ENCODE data around the gene ATP2B2.

The ATP2B2 gene

DNA sequence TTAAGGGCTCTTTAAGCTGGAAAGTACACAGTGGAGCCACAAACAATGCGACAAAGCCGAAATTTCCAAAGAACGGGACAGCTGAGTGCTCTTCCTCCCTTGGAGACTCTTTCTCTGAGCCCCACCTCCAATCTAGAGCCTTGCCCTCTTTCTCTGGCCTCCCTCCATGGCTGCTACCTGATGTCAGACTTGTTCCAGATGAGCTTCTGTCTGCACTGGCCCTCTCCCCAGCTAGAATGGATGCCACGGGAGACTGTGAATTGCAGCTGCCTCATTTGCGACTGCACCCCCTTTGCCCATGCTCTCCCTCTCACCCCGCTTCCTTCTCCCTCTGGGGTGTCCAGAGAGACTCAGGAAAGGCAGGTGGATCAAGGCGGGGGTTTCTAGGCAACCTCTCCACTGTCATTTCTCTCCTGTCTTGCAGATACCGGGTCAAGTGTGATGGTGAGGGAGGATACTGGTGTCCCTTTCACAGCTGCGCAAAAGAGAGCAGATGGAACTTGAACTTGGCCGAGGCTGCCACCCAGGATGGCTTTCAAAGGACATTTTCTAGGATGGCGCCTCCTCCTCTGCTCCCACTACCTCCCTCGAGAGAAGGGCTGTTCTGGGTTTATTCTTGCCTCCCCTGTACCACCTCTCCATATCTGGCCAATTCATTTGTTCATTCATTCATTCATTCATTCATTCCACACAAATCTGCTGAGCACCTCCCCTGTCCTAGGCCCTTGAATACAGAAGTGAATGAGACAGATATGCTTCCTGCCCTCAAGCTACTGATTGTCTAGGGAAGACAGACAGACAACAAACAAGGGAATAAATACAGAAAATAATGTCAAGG, 12.8 kb downstream of the ATP2B2 start:
- DNase-seq: no peak

DNA sequence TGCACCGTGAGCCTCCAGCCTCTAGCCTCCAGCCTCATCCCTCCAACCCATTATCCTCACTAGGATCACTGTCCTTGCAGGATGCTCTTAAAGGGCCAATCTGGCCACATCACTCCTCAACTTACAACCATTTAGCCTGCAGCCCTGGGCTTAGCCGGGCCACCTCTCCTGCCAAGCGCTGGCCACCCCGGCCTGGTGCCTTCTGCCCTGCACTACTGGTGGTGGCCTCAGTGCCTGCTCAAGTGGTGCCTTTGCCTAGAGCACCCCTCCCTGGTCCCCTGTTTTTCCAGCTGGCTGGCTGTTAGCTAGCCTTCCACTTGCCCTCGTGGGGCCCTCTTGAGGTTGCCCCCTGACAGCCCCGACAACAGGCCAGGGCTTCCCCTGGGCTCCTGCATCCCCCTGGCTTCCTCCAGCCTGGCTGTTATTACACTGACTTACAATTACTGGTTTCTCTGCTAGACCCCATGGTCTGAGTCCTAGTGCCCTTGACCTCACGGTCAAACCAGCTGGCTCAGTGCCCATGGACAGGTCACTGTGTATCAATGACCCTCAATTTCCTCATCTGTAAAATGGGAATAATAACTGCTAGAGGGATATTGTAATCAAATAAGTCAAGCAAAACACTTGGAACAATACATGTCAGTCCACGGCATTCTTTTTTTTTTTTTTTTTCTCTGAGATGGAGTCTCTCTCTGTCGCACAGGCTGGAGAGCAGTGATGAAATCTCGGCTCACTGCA, 15.5 kb downstream of the ATP2B2 start:
- DNase-seq: no peak

DNA sequence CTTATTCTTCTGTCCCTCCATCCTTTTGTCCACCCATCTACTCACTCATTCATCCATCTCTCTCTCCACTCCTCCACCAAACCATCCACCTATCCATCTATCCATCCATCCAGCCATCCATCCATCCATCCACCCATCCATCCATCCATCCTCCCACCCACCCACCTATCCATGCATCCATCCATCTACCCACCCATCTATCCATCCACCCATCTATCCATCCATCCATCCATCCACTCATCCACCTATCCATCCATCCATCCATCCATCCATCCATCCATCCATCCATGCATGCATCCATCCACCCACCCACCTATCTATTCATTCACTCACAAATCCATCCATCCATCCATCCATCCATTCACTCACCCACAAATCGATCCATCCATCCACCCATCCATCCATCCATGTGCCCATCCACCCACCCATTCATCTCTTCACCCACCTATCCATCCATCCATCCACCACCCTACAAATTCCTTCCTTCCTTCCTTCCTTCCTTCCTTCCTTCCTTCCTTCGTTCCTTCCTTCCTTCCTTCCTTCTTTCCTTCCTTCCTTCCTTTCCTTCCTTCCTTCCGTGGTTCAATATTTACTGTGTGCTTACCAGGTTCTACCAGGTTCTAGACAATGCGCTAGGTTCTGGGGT, 17.3 kb downstream of the ATP2B2 start:
- no peak for DNase-seq

DNA sequence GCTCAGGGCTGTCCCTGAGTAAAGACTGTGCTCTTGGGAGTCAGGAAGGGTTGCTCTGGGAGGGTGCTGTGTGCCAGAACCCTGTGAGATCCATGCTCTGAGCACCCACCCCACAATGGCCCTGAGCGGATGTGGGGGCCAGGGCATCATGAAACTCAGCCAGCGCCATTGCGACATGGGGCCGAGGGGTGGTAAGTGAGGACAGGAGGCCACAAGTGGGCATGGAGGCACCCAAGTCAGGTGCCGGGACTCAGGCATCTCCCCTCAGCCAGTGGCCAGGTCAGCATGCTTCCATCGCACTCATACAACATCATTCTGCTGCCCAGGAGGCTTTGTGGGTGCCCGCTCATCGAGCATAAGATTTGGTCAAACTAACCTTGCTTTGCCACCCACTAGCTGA, 19.6 kb downstream of the ATP2B2 start:
- DNase-seq: no peak

DNA sequence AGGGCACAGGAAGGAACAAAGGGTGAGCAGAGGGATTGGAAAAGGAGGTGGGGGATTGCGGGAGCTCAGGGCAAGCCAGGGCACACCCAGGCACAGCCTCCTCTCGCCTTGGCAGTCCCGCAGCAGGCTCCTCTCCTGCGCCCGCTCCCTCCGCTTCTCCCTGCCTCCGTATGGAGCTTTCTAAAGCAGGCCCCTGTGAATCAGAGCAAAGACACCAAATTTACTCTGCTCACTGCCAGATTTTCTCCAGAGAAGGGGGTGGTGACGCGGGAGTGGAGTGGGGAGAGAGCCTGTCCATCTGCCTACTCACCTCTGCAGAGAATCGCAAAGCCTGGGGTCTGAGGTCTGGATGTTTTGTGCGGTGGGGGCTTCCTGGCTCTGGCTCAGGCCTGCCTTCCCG, 20.0 kb downstream of the ATP2B2 start:
- DNase-seq: no peak

DNA sequence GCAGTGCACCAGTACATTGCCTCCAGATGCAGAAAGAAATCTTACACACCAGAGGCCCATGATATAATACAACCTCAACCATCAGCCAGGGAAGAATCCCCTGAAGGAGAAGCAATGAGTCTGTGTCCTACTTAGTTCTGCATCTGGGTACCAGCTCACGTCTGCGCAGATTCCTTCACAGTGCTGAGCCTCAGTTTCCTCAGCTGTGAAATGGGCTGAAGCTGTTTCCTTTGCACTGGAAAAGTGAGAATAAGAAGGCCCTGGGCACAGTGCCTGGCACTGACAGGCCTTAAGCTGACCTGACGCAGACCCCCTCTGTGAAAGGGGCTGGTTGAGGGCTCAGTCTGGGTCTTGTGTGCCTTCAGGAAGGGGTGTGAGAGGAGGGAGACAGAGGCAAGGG, 20.7 kb downstream of the ATP2B2 start:
- DNase-seq: no peak

DNA sequence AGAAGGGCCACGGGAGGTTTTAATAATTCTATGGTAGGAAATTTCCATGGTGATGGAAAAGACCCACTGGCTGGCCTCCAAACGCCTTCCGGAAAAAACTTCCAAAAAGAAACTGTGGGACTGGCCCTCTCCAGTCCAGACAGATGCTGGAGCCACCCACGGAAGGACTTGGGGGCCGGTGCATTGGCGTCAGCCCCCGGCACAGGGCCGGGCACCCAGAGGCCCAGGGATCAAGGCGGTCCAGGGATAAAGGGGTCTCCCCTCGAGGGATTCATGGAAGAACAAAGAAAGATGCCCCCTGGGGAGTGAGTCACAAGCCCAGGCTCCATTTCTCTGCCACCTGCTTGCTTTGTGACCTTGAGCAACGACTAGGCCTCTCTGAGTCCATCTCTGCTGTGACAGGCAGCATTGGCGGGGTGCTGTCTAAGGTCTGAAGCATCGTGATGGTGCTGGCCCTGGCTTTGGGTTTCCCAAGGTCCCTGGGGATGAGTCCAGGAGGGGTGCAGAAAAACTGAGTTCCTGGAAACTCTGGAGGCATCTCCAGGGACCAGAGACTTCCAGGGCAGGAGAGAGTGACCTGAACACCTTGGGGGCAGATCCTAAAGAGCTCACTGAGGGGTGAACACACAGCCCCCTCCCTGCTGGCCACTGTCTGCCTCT, 21.6 kb downstream of the ATP2B2 start:
- no peak for DNase-seq

DNA sequence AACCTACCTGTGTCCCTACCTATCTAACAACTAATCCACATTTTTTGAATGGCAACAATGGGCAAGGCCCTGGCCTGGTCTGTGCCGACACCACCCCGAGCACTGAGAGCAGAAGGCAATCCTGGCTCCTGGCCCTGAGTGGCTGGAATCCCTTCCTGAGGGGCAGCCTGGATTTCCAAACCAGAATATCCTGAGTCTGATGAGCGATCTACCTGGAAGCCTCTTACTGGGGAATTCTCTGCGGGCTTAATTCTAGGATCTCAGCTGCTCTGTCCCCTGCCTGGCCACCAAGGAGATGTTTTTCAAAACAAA, 22.1 kb downstream of the ATP2B2 start:
- DNase-seq: no peak

DNA sequence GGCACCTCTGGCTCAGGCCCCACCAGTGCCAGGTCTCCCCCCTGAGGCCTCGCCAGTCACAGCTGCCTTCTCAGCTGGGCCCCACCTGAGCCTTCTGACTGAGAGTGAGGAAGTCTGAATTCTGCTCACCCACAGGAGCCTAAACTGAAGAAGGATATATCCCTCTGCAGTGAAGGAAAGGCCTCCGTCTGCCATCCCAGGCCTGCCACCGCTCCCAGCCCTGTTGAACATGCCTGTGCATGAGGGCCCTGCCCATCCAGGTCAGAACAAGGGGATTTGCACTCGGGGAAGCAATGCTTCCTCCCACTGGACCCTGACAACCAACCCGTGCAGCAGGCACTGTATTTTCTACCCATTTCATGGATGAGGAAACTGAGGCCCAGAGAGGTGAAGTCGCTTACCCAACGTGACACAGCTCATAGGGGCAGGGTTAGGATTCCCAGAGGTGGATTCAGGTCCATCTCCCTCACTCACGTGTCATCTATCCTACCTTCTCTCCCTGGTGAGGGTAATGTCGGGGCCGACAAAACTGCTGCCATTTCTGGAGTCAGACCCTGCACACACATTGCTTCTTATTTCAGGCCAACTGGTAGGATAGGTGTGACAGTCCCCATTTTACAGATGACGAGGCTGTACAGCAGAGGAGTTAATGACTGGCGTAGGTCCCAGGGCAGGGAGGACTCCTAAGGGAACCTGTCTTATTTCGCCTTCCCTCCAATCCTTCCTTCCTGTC, 22.6 kb downstream of the ATP2B2 start:
- DNase-seq: no peak

DNA sequence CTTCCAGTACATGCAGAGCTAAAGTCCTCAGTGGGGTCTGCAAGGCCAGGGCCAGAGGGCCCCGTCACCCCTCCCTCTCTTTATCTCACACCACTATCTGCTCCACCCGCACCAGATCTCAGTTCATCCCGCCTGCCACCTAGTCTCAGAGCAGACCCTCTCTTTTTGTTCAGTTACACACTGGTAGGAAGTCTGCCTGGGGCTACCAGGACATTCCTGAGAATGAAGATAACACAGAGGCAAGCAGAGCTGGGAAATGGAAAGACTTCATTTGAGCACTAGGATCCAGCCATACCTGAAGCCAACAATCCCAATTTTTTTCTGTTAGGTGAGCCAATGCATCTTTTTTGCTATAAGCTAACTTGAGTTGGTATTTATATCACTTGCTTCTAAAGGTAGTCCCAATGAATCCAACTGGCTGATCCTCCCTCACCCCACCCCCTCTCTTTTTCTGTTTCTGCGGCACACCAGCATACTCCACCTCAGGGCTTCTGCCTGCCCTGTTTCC, 24.5 kb downstream of the ATP2B2 start:
- DNase-seq: no peak

DNA sequence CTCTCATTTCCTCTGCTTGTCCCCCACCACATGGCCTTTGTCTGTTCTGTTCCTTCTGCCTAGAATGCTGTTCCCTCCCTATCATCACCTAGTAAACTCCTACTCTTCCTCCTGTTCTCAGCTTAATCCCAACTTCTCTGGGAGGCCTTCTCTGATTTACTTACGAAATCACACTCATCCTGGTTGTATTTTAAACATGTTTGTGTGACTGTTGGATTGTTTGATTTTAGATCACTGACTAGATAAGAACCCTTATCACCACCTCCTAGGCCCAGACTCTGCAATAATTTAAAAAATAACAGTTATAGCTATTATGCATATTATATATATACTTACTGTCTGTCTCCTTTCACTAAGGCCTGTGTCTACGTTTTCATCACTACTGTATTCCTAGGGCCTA, 26.1 kb downstream of the ATP2B2 start:
- no peak for DNase-seq

DNA sequence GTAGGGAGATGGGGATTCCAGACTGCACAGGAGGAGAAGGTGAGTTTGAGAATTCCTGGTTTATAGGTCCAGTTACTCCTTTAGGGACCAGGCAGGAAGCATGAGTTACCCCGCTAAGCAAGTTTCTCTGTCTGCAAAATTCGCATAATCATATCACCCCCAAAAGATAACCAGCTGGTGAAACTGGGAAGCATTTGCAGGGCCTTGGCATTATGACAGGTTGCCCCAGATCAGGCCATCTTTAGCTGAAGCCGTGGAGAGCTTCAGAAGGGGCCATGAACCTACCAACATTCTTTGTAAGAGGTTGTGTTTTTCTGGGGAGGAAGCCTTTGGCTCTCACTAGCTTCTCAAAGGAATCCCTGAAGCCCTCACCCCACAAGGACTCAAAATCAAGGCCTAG, 29.4 kb downstream of the ATP2B2 start:
- no peak for DNase-seq

DNA sequence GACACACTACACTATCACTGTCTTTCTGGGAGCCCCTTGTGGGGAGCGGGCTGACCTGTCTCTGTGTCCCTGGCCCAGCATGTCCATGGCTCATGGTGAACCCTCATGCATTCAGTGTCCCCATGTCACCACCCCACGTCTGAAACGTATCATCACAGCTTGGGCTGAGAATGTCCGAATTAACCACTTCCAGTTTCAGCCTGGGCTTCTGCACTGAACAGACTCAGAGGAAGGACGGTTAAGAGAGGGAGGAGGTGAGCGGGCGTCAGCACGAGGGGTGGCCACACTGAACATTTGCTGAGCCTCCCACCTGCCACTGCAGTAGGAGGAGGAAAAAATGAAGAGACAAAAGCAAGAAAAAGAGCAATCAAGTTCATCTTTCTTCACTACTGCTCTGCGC, 30.5 kb downstream of the ATP2B2 start:
- DNase-seq: no peak

DNA sequence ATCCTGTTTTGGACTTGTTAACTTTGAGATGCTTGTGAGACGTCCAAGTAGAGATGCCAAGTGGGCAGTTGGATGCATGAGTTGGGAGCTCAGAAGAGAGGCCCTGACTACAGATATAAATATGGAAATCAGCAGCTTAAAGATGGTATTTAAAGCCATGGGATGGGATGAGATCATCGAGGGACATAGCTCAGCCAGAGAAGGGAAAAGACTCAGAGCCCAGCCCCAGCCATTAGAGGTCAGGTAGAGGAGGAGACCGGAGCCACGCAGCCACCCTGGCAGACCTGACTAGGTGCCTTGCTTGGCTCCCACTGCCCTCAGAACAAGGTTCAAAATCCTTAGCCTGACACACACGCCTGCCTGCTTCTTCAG, 31.1 kb downstream of the ATP2B2 start:
- no peak for DNase-seq

DNA sequence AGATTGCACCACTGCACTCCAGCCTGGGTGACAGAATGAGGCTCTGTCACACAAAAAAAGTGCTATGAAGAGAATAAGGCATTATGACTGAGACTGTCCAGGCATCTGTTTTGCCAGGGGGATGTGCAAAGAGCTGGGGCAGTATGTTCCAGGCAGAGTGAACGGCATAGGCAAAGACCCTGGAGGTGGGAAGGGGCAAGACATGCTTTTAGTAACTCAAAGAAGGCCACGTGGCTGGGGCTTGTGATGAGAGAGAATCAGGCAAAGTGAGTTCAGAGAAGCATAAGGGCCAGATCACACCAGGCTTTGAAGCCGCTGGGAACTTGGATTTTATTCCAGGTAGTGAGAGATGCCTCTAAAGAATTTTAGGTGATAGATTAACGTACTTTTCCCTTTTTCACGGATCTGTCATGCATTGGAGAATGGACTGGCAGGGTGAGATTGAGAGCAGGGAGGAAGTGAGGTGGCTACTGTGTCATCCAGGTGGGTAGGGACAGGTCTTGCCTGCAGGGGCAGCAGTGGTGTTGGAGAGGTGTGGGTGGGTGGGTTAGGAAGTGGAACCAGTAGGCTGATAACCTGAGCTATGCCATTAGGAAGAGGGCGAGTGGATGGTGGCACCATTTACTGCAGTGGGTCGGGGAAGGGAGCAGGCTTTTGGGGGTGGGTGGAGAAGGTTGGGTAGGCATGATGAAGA, 31.7 kb downstream of the ATP2B2 start:
- DNase-seq: no peak

DNA sequence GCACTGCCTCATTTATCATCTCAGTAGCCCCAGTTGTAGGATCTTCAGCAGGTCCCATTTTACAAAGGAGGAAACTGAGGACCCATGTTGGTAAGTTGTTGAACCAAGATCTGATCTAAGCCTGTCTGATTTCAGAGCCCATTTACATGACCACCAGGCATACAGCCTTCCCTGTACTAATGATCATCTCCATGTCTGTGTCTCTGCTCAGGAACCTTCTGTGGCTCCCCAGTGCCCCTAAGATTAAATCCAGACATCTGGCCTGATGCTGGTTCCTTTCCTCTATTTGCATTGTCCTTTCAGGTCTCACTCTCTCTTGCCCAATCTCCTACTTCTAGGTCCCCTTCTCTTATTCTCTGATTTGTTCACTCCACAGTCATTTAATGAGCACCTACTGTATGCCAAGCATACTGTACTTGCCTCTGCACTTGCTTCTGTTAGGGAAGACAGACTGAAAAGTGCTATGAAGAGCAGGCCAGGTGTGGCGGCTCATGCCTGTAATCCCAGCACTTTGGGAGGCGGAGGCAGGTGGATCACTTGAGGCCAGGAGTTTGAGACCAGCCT, 32.4 kb downstream of the ATP2B2 start:
- no peak for DNase-seq

DNA sequence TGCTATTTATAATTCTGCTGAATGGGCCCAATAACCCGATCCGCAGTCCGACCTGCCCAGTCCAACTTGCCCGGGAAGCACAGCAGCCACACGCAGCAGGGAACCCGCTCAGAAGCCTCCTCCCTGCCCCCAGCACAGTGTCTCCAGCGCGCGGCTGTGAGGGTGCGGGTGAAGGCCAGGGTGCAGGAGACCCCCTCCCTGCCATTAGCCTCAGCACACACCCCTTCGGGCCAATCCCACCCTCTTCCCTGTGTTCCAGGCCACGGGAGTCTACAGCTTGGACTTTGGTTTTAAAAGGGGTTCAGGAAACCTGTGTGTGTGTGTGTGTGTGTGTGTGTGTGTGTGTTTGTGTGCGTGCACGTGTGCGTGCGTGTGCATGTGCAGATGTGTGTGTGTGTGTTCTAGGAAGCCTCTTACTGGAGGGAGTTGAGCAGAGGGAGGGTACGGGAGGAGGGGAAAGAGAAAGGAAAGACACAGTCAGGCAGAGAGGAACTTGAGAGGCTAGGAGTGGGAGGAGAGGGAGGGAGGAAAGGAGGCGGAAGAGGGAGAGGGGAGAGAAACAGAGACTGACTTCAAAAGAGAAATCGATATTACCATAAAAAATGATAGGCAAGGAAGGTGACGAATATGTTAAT, 34.2 kb downstream of the ATP2B2 start:
- DNase-seq: peak; percentile 73

DNA sequence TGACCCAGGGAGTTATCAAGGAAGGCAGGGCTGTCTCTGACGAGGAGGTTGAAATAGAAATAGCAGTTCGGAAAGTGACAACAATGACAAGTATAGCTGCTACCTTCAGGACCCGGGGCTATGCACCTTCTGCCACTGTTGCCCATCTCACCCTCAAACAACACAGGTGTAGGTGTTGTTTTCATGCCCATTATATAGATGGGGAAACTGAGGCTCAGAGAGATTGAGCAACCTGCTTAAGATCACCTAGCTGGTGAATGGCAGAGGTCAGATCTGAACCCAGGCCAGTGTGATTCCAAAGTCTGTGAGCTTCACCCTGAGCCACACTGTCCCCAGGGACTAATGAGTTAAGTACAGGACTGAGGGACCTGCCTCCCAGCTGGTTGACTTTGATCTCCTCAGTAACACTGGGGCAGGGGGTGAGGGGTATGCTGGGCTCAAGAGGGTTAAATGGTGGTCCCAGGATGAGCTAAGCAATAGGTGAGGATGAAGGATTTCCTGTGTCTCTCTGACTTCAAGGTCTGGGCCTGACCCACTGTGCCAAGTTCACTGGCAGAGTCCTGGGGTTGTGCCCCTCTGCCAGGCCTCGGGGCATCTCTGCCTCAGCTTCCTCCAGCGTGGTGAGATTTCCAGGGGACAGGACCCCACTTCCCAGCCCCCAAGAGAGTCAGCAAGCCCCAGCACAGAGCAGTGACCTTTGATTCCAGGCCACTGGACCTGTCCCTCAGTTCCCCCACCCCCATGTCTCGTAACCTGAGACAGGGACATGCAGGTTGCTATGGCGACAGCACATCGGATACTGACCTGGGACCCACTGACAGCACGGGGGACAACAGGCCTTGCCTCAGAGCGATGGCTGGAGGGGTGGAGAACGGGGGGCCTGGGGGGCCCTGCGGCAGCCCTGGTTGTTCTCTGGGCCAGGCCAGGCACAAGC, 35.0 kb downstream of the ATP2B2 start:
- DNase-seq: no peak

DNA sequence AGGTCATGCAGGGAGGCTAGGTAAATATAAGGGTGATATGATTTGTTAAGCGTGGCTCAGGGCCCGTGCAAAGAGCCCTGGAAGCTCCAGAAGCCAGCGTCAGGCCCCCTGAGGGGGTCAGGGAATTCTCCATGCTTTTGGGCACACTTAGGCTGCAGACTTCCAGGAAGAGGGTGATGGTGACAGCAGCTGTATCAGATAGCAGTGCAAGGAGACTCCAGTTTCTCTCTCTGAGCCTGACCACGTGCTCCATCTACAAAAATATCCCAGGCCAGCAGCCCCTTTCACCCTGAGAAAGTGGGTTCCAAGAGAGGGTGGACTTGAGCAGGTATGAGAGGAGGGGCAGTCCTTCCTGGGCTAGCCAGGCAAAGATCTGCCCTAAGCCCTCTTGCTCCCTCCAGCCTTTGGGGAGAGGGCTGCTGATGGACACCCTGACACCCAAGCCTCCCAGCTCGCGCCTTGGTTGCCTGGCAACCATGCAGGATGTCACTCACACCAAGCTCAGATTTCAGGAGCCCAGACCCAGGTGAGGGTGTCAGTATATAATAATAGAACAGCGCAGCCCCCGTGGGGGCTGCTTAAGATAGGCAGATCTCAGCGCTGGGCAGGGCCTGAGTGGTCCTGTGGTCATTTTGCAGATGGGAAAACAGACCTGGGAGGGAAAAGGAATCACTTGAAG, 35.8 kb downstream of the ATP2B2 start:
- peak; percentile 34 for DNase-seq

Data from retina (tissue), 1 donor.